Activated CD8-positive, alpha-beta T cell treated with anti-CD3 and anti-CD28 coated beads for 36 hours (primary cell): ENCODE measurements around the gene PTPRR. TPM values are rescaled to one million over a fixed set of nuclear protein-coding genes. Genes with fewer than 3 reads are reported as not detected.
"Not testable (repeated sequence)": the region's sequence is repeated elsewhere in the genome, so short reads cannot be mapped to it uniquely, and the experiment has no call there.

Experiments used
- ATAC-seq: fragments of 200-7000 bp; cut with Tn5 transposase; one replicate; pipeline ENCODE4 v1.10.0; 2021; ENCODE audit warnings: mild to moderate bottlenecking, moderate library complexity
- CTCF ChIA-PET: fragments of 350-600 bp; sonication (Branson Sonifier 250); formaldehyde crosslinking; loops from one replicate; lab custom pipeline; 2021; ENCODE audit warnings: antibody characterized with exemption; lab: Charles Lee
- POLR2A ChIA-PET: fragments of 350-600 bp; sonication (Branson Sonifier 250); formaldehyde crosslinking; loops from one replicate; lab custom pipeline; 2021; ENCODE audit warnings: antibody characterized with exemption; lab: Charles Lee
- DNase-seq: peaks from one replicate; pipeline ENCODE4 v3.0.0-alpha.2; 2020
- H3K27ac Mint-ChIP-seq: one replicate; pipeline ENCODE4 v1.8.0; 2021; ENCODE audit warnings: mild to moderate bottlenecking, mixed read lengths
- H3K27me3 Mint-ChIP-seq: one replicate; pipeline ENCODE4 v1.8.0; 2021; ENCODE audit warnings: mixed read lengths
- H3K36me3 Mint-ChIP-seq: one replicate; pipeline ENCODE4 v1.8.0; 2021; ENCODE audit warnings: low read depth, mixed read lengths
- H3K4me1 Mint-ChIP-seq: one replicate; pipeline ENCODE4 v1.8.0; 2021; ENCODE audit warnings: low read depth, mixed read lengths
- H3K4me3 Mint-ChIP-seq: one replicate; pipeline ENCODE4 v1.8.0; 2021; ENCODE audit warnings: mild to moderate bottlenecking, moderate library complexity, mixed read lengths
- H3K9me3 Mint-ChIP-seq: one replicate; pipeline ENCODE4 v1.8.0; 2021; ENCODE audit warnings: mixed read lengths
- CTCF ChIP-seq: fragments of 200-600 bp; IDR thresholded peaks from one replicate; pipeline ENCODE4 v1.8.0; 2022; ENCODE audit warnings: antibody characterized with exemption, mild to moderate bottlenecking
- intact Hi-C: fragments of 100-400 bp; cut with micrococcal nuclease; formaldehyde crosslinking; loops from one replicate; pipeline ENCODE4 v1.10.0; 2022
- total RNA-seq, 2 experiments: library from RNA; stranded (reverse); gene quantifications; one replicate each; pipeline ENCODE4 v1.2.3, GENCODE V29; 2021

The PTPRR gene
- total RNA-seq, 2 experiments from 2014 or later = not detected

GRCh38 chr12:70809887-70810286 is 110.7 kb downstream of the PTPRR start:
- ATAC-seq (no peak), DNase-seq (no peak)
- TF ChIP-seq CTCF = no peak
- Mint-ChIP-seq H3K36me3 (no peaks in the 10 kb centered on the region), H3K9me3 (peaks cover 6% of the 10 kb centered on the region), H3K27me3 (peaks cover 7% of the 10 kb centered on the region), H3K27ac (no peak overlapping the region), H3K4me3 (no peak overlapping the region), H3K4me1 (no peaks in the 10 kb centered on the region)
- intact Hi-C loops = no loop called here
- CTCF ChIA-PET = no interaction called here
- POLR2A ChIA-PET = no interaction called here

- POLR2A ChIA-PET, H3K4me1 Mint-ChIP-seq, CTCF ChIA-PET, ATAC-seq, H3K27ac Mint-ChIP-seq, intact Hi-C loops, DNase-seq, H3K27me3 Mint-ChIP-seq, H3K9me3 Mint-ChIP-seq, H3K36me3 Mint-ChIP-seq, H3K4me3 Mint-ChIP-seq: not testable (repeated sequence)
Measured at GRCh38 chr12:70807993-70808392, 112.5 kb downstream of the PTPRR start.

- Mint-ChIP-seq H3K4me3 (no peak overlapping the region), H3K9me3 (peaks cover 6% of the 10 kb centered on the region), H3K27ac (no peak overlapping the region), H3K27me3 (peaks cover 7% of the 10 kb centered on the region), H3K4me1 (no peaks in the 10 kb centered on the region), H3K36me3 (no peaks in the 10 kb centered on the region)
- intact Hi-C loops = no loop called here
- CTCF ChIA-PET = no interaction called here
- DNase-seq = no peak
- TF ChIP-seq CTCF = no peak
- POLR2A ChIA-PET = no interaction called here
- ATAC-seq = no peak
Measured at GRCh38 chr12:70806827-70807226, 113.7 kb downstream of the PTPRR start.

GRCh38 chr12:70806043-70806442 is 114.5 kb downstream of the PTPRR start:
- intact Hi-C loops = no loop called here
- H3K4me3 Mint-ChIP-seq = no peak overlapping the region
- CTCF ChIA-PET = no interaction called here
- ATAC-seq (no peak), DNase-seq (no peak)
- no peak overlapping the region for H3K27ac Mint-ChIP-seq
- no peaks in the 10 kb centered on the region for H3K36me3 Mint-ChIP-seq
- POLR2A ChIA-PET = no interaction called here
- peaks cover 7% of the 10 kb centered on the region for H3K27me3 Mint-ChIP-seq
- no peak for TF ChIP-seq CTCF
- H3K9me3 Mint-ChIP-seq = peaks cover 6% of the 10 kb centered on the region
- H3K4me1 Mint-ChIP-seq = no peaks in the 10 kb centered on the region

- H3K36me3 Mint-ChIP-seq = no peaks in the 10 kb centered on the region
- ATAC-seq (no peak), DNase-seq (no peak)
- no peaks in the 10 kb centered on the region for H3K27me3 Mint-ChIP-seq
- H3K4me1 Mint-ChIP-seq = no peaks in the 10 kb centered on the region
- no peak overlapping the region for H3K4me3 Mint-ChIP-seq
- POLR2A ChIA-PET = no interaction called here
- intact Hi-C loops = no loop called here
- H3K27ac Mint-ChIP-seq = no peak overlapping the region
- no peak for TF ChIP-seq CTCF
- H3K9me3 Mint-ChIP-seq = no peaks in the 10 kb centered on the region
- CTCF ChIA-PET = no interaction called here
Measured at GRCh38 chr12:70798016-70798783, 122.3 kb downstream of the PTPRR start.
